BLaER1 (cell line): ENCODE results near the gene XPNPEP2.

ENCODE experiments used
- H3K27ac ChIP-seq: shearing (Covaris generic); formaldehyde crosslinking; 2 replicates; pipeline ENCODE4 v1.8.1; 2022
- H3K27me3 ChIP-seq: shearing (Covaris generic); formaldehyde crosslinking; 2 replicates; pipeline ENCODE4 v1.8.1; 2022
- H3K36me3 ChIP-seq: shearing (Covaris generic); formaldehyde crosslinking; 2 replicates; pipeline ENCODE4 v1.8.1; 2022
- H3K4me1 ChIP-seq: shearing (Covaris generic); formaldehyde crosslinking; 2 replicates; pipeline ENCODE4 v1.8.1; 2022
- H3K4me2 ChIP-seq: shearing (Covaris generic); formaldehyde crosslinking; 2 replicates; pipeline ENCODE4 v1.8.1; 2022
- H3K4me3 ChIP-seq: shearing (Covaris generic); formaldehyde crosslinking; 2 replicates; pipeline ENCODE4 v1.8.1; 2022
- H3K9ac ChIP-seq: shearing (Covaris generic); formaldehyde crosslinking; 2 replicates; pipeline ENCODE4 v1.8.1; 2022
- H3K9me3 ChIP-seq: shearing (Covaris generic); formaldehyde crosslinking; 2 replicates; pipeline ENCODE4 v1.8.1; 2022
- H4K20me1 ChIP-seq: shearing (Covaris generic); formaldehyde crosslinking; 2 replicates; pipeline ENCODE4 v1.8.1; 2022
- Cebpa-rat ChIP-seq: shearing (Covaris generic); IDR thresholded peaks from 2 replicates; pipeline ENCODE4 v1.8.1; 2022

XPNPEP2 gene

DNA sequence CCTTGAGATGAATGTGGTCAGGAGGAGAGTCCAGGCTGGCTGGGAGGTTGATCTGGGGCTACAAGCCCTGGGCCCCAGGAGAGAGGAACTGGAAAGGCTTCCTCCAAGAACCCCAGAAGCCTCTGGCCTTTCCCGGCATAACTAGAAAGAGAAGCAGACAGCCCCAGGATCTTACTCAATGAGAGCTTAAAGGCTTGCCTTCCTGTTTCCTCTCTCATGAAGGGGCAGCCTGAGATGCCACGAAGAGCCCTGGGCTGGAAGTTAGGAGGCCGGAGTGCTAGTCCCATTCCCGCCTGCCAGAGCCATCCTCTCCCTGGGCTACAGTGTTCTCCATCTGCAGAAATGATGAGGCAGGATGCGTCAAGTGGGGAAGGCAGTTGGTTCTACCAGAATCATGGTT is 20.1 kb upstream of the XPNPEP2 start:
- no peak overlapping the region for H3K9ac ChIP-seq
- H3K36me3 ChIP-seq: no peaks in the 10 kb centered on the region
- TF ChIP-seq Cebpa-rat: no peak
- no peaks in the 10 kb centered on the region for H3K9me3 ChIP-seq
- H3K4me2 ChIP-seq: no peak overlapping the region
- H4K20me1 ChIP-seq: no peaks in the 10 kb centered on the region
- H3K4me1 ChIP-seq: no peaks in the 10 kb centered on the region
- no peak overlapping the region for H3K27ac ChIP-seq
- H3K4me3 ChIP-seq: no peak overlapping the region
- H3K27me3 ChIP-seq: peaks cover 68% of the 10 kb centered on the region

GRCh38 chrX:129719268-129719667 is 19.5 kb upstream of the XPNPEP2 start:
- Histone ChIP-seq H3K27me3 (peaks cover 72% of the 10 kb centered on the region), H3K9me3 (no peaks in the 10 kb centered on the region), H3K4me1 (no peaks in the 10 kb centered on the region), H4K20me1 (no peaks in the 10 kb centered on the region), H3K36me3 (no peaks in the 10 kb centered on the region), H3K9ac (no peak overlapping the region), H3K4me3 (no peak overlapping the region), H3K4me2 (no peak overlapping the region), H3K27ac (no peak overlapping the region)
- TF ChIP-seq Cebpa-rat: no peak

DNA sequence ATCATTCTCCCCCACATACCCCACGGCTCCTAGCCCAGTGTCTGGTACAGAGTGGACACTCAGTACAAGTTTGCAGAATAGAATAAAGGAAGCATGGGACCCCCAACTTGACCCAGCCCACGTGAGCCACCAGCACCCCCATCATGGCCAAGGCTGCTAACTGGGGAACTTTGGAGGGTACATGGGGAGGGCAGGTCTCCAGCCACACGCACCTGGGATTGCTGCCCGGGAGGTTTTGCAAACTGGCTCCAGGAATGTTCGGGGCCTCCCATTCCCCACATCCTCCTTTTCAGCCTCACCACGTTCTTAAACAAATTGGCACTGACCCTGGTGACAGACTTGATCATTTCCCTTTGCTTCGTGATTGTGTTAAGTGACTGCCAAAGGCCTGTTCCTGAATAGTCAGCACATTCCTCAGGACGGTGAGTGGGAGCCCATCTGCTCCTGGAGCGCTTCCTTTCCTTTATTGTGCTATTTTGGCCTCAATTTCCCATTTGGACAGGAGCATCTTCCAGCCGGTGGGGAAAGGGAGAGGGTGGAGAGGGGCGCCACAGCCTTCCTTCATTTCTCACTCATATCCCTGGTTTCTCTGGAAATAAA is 18.7 kb upstream of the XPNPEP2 start:
- Histone ChIP-seq H3K27me3 (peaks cover 74% of the 10 kb centered on the region), H3K27ac (no peak overlapping the region), H3K4me1 (no peaks in the 10 kb centered on the region), H4K20me1 (no peaks in the 10 kb centered on the region), H3K4me2 (no peak overlapping the region), H3K9me3 (no peaks in the 10 kb centered on the region), H3K9ac (no peak overlapping the region), H3K4me3 (no peak overlapping the region), H3K36me3 (no peaks in the 10 kb centered on the region)
- no peak for TF ChIP-seq Cebpa-rat

- H3K27ac ChIP-seq: no peak overlapping the region
- H3K36me3 ChIP-seq: no peaks in the 10 kb centered on the region
- H3K4me3 ChIP-seq: no peak overlapping the region
- H4K20me1 ChIP-seq: no peaks in the 10 kb centered on the region
- H3K4me2 ChIP-seq: no peak overlapping the region
- H3K4me1 ChIP-seq: no peaks in the 10 kb centered on the region
- TF ChIP-seq Cebpa-rat: no peak
- H3K9me3 ChIP-seq: no peaks in the 10 kb centered on the region
- H3K9ac ChIP-seq: no peak overlapping the region
- peaks cover 80% of the 10 kb centered on the region for H3K27me3 ChIP-seq
Observed at GRCh38 chrX:129720741-129721140, 18.0 kb upstream of the XPNPEP2 start.

DNA sequence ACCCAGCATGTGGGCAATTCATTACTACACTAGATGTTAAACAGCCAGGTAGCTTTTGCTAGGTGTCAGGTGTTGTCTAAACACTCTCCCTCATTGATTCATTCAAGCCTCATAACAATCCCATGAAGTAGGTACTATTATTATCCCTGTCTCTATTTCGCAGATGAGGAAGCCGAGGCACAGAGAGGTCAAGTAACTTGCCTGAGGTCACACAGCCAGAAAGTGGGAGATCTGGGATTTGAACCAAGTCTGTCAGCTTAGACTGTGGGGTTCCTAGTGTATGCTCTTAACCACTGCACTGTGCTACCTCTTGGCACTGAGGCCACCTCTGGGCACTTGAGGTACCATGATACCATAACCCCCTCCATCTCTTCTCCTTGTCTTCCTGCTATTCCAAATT is 17.4 kb upstream of the XPNPEP2 start:
- Histone ChIP-seq H3K27ac (no peak overlapping the region), H3K4me1 (no peaks in the 10 kb centered on the region), H4K20me1 (no peaks in the 10 kb centered on the region), H3K36me3 (no peaks in the 10 kb centered on the region), H3K4me2 (no peak overlapping the region), H3K9ac (no peak overlapping the region), H3K4me3 (no peak overlapping the region), H3K9me3 (no peaks in the 10 kb centered on the region), H3K27me3 (peaks cover 80% of the 10 kb centered on the region)
- TF ChIP-seq Cebpa-rat: no peak

GRCh38 chrX:129721870-129722269 is 16.9 kb upstream of the XPNPEP2 start:
- H3K4me3 ChIP-seq: no peak overlapping the region
- no peaks in the 10 kb centered on the region for H3K9me3 ChIP-seq
- TF ChIP-seq Cebpa-rat: no peak
- H3K4me2 ChIP-seq: no peak overlapping the region
- H3K27ac ChIP-seq: no peak overlapping the region
- peaks cover 80% of the 10 kb centered on the region for H3K27me3 ChIP-seq
- H3K36me3 ChIP-seq: no peaks in the 10 kb centered on the region
- no peaks in the 10 kb centered on the region for H3K4me1 ChIP-seq
- H4K20me1 ChIP-seq: no peaks in the 10 kb centered on the region
- H3K9ac ChIP-seq: no peak overlapping the region

DNA sequence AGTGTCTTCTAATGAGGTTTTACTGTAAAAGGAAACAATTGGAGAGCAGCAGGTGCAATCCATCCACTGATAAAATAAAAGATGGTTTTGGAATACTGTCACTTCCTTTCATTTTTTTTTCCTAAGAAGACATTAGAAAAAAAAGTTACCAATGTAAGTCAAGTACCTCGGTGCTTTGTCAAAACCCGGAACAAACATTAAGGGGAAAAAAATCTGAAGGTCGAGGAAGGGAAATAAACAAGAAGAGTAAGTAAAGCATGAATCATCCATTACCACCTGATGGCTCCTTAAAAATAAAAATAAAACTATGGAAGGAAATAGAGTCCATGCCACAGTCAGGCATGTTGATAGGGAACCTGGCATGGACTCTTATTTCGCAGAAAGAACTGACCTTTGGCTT is 15.3 kb upstream of the XPNPEP2 start:
- no peaks in the 10 kb centered on the region for H3K9me3 ChIP-seq
- H4K20me1 ChIP-seq: no peaks in the 10 kb centered on the region
- H3K4me1 ChIP-seq: no peaks in the 10 kb centered on the region
- no peak overlapping the region for H3K27ac ChIP-seq
- H3K36me3 ChIP-seq: no peaks in the 10 kb centered on the region
- no peak overlapping the region for H3K4me2 ChIP-seq
- no peak overlapping the region for H3K4me3 ChIP-seq
- H3K9ac ChIP-seq: no peak overlapping the region
- peaks cover 75% of the 10 kb centered on the region for H3K27me3 ChIP-seq
- no peak for TF ChIP-seq Cebpa-rat

DNA sequence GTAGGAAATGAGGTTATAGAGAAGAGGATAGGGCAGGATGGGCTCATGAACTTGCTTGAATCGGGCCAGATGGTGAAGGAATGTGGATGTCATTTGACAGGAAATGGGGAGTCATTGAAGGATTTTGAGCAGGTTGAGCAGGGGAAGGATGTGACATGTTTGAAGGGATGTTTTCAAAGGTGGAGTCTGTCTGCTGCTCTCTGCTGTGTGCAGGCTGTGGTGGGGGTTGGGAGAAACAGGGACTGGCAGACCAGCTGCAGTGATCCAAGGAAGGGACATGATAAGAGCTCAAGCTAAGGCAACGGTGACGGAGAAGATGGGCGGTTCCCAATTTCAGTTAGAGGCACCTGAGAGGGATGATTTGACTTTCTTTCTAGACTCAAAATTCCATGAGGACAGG is 14.0 kb upstream of the XPNPEP2 start:
- H4K20me1 ChIP-seq: no peaks in the 10 kb centered on the region
- H3K9me3 ChIP-seq: no peaks in the 10 kb centered on the region
- no peak overlapping the region for H3K27ac ChIP-seq
- peaks cover 63% of the 10 kb centered on the region for H3K27me3 ChIP-seq
- H3K4me1 ChIP-seq: no peaks in the 10 kb centered on the region
- no peak overlapping the region for H3K9ac ChIP-seq
- no peak overlapping the region for H3K4me3 ChIP-seq
- H3K4me2 ChIP-seq: no peak overlapping the region
- H3K36me3 ChIP-seq: no peaks in the 10 kb centered on the region
- TF ChIP-seq Cebpa-rat: no peak

DNA sequence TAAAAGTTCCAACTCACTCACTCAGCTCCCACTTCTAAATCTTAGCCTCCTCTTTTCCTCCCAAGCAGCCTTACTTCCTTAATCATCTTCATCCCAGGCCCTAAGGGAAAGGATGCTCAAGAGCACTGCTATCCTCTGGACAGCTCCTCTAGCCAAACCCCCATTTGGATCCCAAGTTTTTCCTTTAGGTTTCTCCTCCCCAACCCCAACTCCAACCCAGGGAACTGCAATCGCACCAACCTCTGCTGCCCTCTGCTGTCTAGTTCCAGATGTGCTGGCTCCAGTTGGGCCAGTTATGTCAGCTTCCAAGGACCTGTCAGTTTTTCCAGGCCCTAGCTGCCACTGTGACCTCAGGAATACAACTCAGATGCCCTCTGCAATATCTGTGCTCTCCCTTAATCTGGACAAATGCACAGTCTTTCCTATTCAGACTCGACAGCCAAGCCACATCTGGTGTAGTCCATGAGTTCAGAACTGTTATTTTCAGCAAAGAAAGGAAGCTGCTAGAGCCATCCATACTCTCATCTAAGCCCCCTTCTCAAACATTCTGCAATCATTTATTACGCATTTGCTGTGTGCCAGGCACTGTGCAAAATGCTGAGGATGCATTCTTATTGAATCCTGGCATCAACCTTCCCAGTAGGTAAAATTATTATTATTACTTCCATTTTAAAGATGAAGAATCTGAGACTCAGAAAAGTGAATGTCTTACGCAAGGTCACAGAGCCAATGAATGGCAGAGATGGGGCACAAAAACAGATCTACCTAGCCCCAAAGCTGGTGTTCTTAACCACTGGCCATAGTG is 12.3 kb upstream of the XPNPEP2 start:
- no peaks in the 10 kb centered on the region for H4K20me1 ChIP-seq
- H3K36me3 ChIP-seq: no peaks in the 10 kb centered on the region
- no peak overlapping the region for H3K4me2 ChIP-seq
- no peak overlapping the region for H3K4me3 ChIP-seq
- H3K9me3 ChIP-seq: no peaks in the 10 kb centered on the region
- H3K4me1 ChIP-seq: no peaks in the 10 kb centered on the region
- H3K27me3 ChIP-seq: peaks cover 55% of the 10 kb centered on the region
- no peak overlapping the region for H3K9ac ChIP-seq
- no peak overlapping the region for H3K27ac ChIP-seq
- no peak for TF ChIP-seq Cebpa-rat

- peaks cover 65% of the 10 kb centered on the region for H3K27me3 ChIP-seq
- H3K9me3 ChIP-seq: no peaks in the 10 kb centered on the region
- H3K36me3 ChIP-seq: no peaks in the 10 kb centered on the region
- H3K4me3 ChIP-seq: no peak overlapping the region
- TF ChIP-seq Cebpa-rat: no peak
- H3K4me2 ChIP-seq: no peak overlapping the region
- H4K20me1 ChIP-seq: no peaks in the 10 kb centered on the region; the same call in 1 of the 2 replicates
- H3K27ac ChIP-seq: no peak overlapping the region
- 0 out of 2 replicates have a peak, but pooled peaks cover 2% of the 10 kb centered on the region for H3K4me1 ChIP-seq
- no peak overlapping the region for H3K9ac ChIP-seq
Observed at GRCh38 chrX:129728061-129728460, 10.7 kb upstream of the XPNPEP2 start.
